Gastroesophageal sphincter (tissue), 4 donors: ENCODE measurements around the gene HSP90AA1. TPM values are rescaled to one million over a fixed set of nuclear protein-coding genes. Genes with fewer than 3 reads are reported as not detected.
"Not testable (repeated sequence)": the region's sequence is repeated elsewhere in the genome, so short reads cannot be mapped to it uniquely, and the experiment has no call there.

ENCODE experiments used
- ATAC-seq: fragments of 150-250 bp; one replicate; pipeline ENCODE4 v1.9.1; 2016; ENCODE audit warnings: mild to moderate bottlenecking, moderate library complexity
- H3K27ac ChIP-seq, 4 donors: fragments of 200-600 bp; sonication (generic) in 3 of 4; 1 replicate in 3 of 4; 2 replicates in 1 of 4; pipeline ENCODE4 v1.5.1; 2016 to 2019
- H3K27me3 ChIP-seq: fragments of 200-600 bp; sonication (generic); one replicate; pipeline ENCODE4 v1.5.1; 2019
- H3K36me3 ChIP-seq, 2 donors: fragments of 200-600 bp; sonication (generic); one replicate each; pipeline ENCODE4 v1.5.1; 2019; ENCODE audit warnings: control low read depth in 1 of 2
- H3K4me1 ChIP-seq, 3 donors: fragments of 200-600 bp; sonication (generic); 1 replicate in 2 of 3; 2 replicates in 1 of 3; pipeline ENCODE4 v1.5.1; 2016 to 2019; ENCODE audit warnings: control low read depth in 2 of 3
- H3K4me3 ChIP-seq, 2 donors: fragments of 200-600 bp; sonication (generic); one replicate each; pipeline ENCODE4 v1.5.1; 2019; ENCODE audit warnings: mild to moderate bottlenecking in 1 of 2, moderate library complexity in 1 of 2
- H3K9me3 ChIP-seq, 3 donors: fragments of 200-600 bp; sonication (generic); one replicate each; pipeline ENCODE4 v1.5.1; 2017 to 2019; ENCODE audit warnings: control low read depth in 2 of 3
- EP300 ChIP-seq: sonication (generic); formaldehyde crosslinking; IDR thresholded peaks from one replicate; pipeline ENCODE4 v1.6.1; 2017; ENCODE audit warnings: antibody characterized with exemption, mild to moderate bottlenecking
- POLR2A ChIP-seq, 2 donors: fragments of 450-650 bp; IDR thresholded peaks; one replicate each; pipeline ENCODE4 v1.6.1; 2017; ENCODE audit warnings: antibody characterized with exemption in 2 of 2, mild to moderate bottlenecking in 2 of 2, moderate library complexity in 1 of 2
- POLR2AphosphoS5 ChIP-seq: sonication (generic); formaldehyde crosslinking; IDR thresholded peaks from one replicate; pipeline ENCODE4 v1.6.1; 2017; ENCODE audit warnings: antibody characterized with exemption
- WGBS, 2 donors: methylation state at CpG; one replicate each; pipeline ENCODE4 v1.1.5; 2018; ENCODE audit warnings: low coverage in 1 of 2; 5-methylcytosine and 5-hydroxymethylcytosine counted together
- total RNA-seq, 4 donors: library from RNA; depleted of rRNA; stranded (reverse); fragments of >200 nt; gene quantifications; one replicate each; pipeline ENCODE4 v1.1.0, GENCODE V29; 2016
- TF ChIP-seq, protein P1 (sequence below), 4 experiments: fragments of 200-600 bp in 2 of 4; fragments of 450-650 bp in 2 of 4; sonication (generic) in 1 of 4; IDR thresholded peaks; one replicate each; pipeline ENCODE4 v1.5.1; 2017 to 2019; ENCODE audit warnings: antibody characterized with exemption in 4 of 4, mild to moderate bottlenecking in 2 of 4, moderate library complexity in 2 of 4

The HSP90AA1 gene
- total RNA-seq, 4 donors from 2014 or later: 421 to 585 (median 537) TPM

- Histone ChIP-seq H3K9me3 (no peaks in the 10 kb centered on the region), H3K36me3 (peaks cover 8 to 66% of the 10 kb centered on the region in 2 donors), H3K27ac (no peak overlapping the region), H3K4me1 (peaks cover 0 to 28% (median 8%) of the 10 kb centered on the region in 3 donors), H3K27me3 (no peaks in the 10 kb centered on the region), H3K4me3 (no peak overlapping the region)
- no peak for ATAC-seq
- WGBS, 2 donors: 87 to 95% methylated on average over 3 to 10 of the region's 10 CpGs
- TF ChIP-seq POLR2A (IDR thresholded peaks at IDR 0.05): no peak
- no peak for TF ChIP-seq EP300
- TF ChIP-seq POLR2AphosphoS5: no peak
- TF ChIP-seq, protein P1, sequence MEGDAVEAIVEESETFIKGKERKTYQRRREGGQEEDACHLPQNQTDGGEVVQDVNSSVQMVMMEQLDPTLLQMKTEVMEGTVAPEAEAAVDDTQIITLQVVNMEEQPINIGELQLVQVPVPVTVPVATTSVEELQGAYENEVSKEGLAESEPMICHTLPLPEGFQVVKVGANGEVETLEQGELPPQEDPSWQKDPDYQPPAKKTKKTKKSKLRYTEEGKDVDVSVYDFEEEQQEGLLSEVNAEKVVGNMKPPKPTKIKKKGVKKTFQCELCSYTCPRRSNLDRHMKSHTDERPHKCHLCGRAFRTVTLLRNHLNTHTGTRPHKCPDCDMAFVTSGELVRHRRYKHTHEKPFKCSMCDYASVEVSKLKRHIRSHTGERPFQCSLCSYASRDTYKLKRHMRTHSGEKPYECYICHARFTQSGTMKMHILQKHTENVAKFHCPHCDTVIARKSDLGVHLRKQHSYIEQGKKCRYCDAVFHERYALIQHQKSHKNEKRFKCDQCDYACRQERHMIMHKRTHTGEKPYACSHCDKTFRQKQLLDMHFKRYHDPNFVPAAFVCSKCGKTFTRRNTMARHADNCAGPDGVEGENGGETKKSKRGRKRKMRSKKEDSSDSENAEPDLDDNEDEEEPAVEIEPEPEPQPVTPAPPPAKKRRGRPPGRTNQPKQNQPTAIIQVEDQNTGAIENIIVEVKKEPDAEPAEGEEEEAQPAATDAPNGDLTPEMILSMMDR (IDR thresholded peaks at IDR 0.05): no peak
These were observed 7.8 kb downstream of the HSP90AA1 start for GRCh38 chr14:102078831-102079699.

GRCh38 chr14:102078361-102078791 lies 8.5 kb downstream of the HSP90AA1 start:
- H3K9me3 ChIP-seq, H3K27ac ChIP-seq, H3K27me3 ChIP-seq, H3K4me3 ChIP-seq, ATAC-seq: not testable (repeated sequence)
- Histone ChIP-seq H3K4me1 (peaks cover 0 to 21% (median 1%) of the 10 kb centered on the region in 3 donors), H3K36me3 (peaks cover 5 to 59% of the 10 kb centered on the region in 2 donors)
- 94% methylated on average over 11 of the region's 11 CpGs; no CpG with 5 or more reads in 1 of the 2 donors for WGBS, 2 donors

- Histone ChIP-seq H3K4me1 (peaks cover 0 to 11% (median 0%) of the 10 kb centered on the region in 3 donors), H3K36me3 (peaks cover 4 to 48% of the 10 kb centered on the region in 2 donors), H3K27ac (no peak overlapping the region), H3K4me3 (no peak overlapping the region), H3K9me3 (no peaks in the 10 kb centered on the region), H3K27me3 (no peaks in the 10 kb centered on the region)
- 40 to 70% methylated on average over 1 to 3 of the region's 5 CpGs for WGBS, 2 donors
- no peak for TF ChIP-seq EP300
- TF ChIP-seq POLR2A (IDR thresholded peaks at IDR 0.05): no peak
- TF ChIP-seq, protein P1 (IDR thresholded peaks at IDR 0.05): no peak
- TF ChIP-seq POLR2AphosphoS5: no peak
- ATAC-seq: no peak
These were observed 9.5 kb downstream of the HSP90AA1 start for GRCh38 chr14:102077382-102077709.

GRCh38 chr14:102075155-102075554 lies 11.7 kb downstream of the HSP90AA1 start:
- Histone ChIP-seq H3K4me1 (peaks cover 0 to 9% (median 0%) of the 10 kb centered on the region in 3 donors), H3K9me3 (no peaks in the 10 kb centered on the region), H3K36me3 (peaks cover 0 to 26% of the 10 kb centered on the region in 2 donors), H3K27ac (no peak overlapping the region), H3K27me3 (no peaks in the 10 kb centered on the region), H3K4me3 (no peak overlapping the region)
- TF ChIP-seq EP300 (no peak), POLR2A (IDR thresholded peaks at IDR 0.05) (no peak)
- 80 to 93% methylated on average over 1 to 3 of the region's 4 CpGs for WGBS, 2 donors
- no peak for ATAC-seq

- no peak overlapping the region for H3K4me3 ChIP-seq
- TF ChIP-seq POLR2A (IDR thresholded peaks at IDR 0.05) (no peak), POLR2AphosphoS5 (no peak), EP300 (no peak)
- TF ChIP-seq, protein P1 (IDR thresholded peaks at IDR 0.05): no peak
- H3K4me1 ChIP-seq: peaks cover 0 to 9% (median 0%) of the 10 kb centered on the region in 3 donors
- no peaks in the 10 kb centered on the region for H3K9me3 ChIP-seq
- no peak for ATAC-seq
- no peaks in the 10 kb centered on the region for H3K27me3 ChIP-seq
- H3K27ac ChIP-seq: no peak overlapping the region
- 76 to 85% methylated on average over 2 to 4 of the region's 4 CpGs for WGBS, 2 donors
- peaks cover 0 to 20% of the 10 kb centered on the region in 2 donors for H3K36me3 ChIP-seq
These were observed 12.4 kb downstream of the HSP90AA1 start for GRCh38 chr14:102074415-102074964.
